Bronchial epithelial cell (primary cell): ENCODE measurements around the gene HRH3. TPM values are rescaled to one million over a fixed set of nuclear protein-coding genes. Genes with fewer than 3 reads are reported as not detected.

Source experiments
- DNase-seq: peaks from one replicate; pipeline ENCODE4 v3.0.0-alpha.2; 2010; ENCODE audit warnings: low read depth
- FAIRE-seq: peaks from 2 replicates; lab custom pipeline; 2011; peaks lifted over from hg19 to GRCh38; lab: Jason Lieb, UNC
- H3K27me3 ChIP-seq: 2 replicates; pipeline ENCODE4 v1.5.1; 2011; ENCODE audit warnings: low read length; ENCODE audit not compliant: control insufficient read depth, insufficient read depth
- H3K36me3 ChIP-seq: 2 replicates; pipeline ENCODE4 v1.5.1; 2011; ENCODE audit warnings: low read length; ENCODE audit not compliant: control insufficient read depth, insufficient read depth
- H3K4me3 ChIP-seq: 2 replicates; pipeline ENCODE4 v1.5.1; 2011; ENCODE audit warnings: mild to moderate bottlenecking, low read depth, low read length, control low read depth
- CTCF ChIP-seq: IDR thresholded peaks from 2 replicates; pipeline ENCODE4 v1.5.1; 2011; ENCODE audit warnings: mild to moderate bottlenecking, moderate library complexity, low read length, control low read depth, inconsistent platforms; ENCODE audit not compliant: insufficient read depth, severe bottlenecking
- total RNA-seq: library from RNA; depleted of rRNA; stranded (reverse); fragments of >200 nt; gene quantifications from 2 replicates; pipeline ENCODE4 v1.2.1, GENCODE V29; 2014

HRH3 gene
- total RNA-seq, 1 donor from 2014 or later, result not detected

DNA sequence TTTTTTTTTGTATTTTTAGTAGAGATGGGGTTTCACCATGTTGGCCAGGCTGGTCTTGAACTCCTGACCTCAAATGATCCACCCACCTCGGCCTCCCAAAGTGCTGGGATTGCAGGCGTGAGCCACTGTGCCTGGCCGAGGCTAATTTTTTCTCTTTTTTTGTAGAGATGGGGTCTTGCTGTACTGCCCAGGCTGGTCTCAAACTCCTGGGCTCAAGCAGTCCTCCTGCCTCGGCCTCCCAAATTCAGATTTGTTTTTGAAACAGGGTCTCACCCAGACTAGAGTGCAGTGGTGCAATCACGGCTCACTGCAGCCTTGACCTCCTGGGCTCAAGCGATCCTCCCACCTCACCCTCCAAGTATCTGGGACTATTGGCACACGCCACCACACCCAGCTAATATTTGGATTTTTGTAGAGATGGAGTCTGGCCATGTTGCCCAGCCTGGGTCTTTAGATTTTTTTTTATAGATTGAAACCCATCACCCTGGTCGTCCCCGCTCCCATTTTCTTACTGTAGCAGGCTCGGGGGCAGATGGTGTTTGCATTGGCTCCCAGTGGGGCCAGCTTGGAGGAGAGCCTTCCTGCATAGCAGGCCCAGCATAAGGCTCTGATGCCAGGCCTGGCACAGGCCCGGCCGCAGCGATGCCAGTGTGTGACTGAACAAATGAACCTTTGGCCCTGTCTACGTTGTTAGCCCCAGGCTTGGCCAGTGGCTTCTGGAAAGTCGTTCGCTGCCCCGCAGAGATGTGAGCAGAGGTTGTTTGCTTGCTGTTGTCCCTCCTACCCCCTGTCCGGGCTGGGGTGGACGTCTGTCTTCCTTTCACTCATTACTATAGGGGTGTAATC lies 41.5 kb downstream of the HRH3 start:
- TF ChIP-seq CTCF, result no peak
- no peaks in the 10 kb centered on the region for H3K27me3 ChIP-seq
- FAIRE-seq (no peak), DNase-seq (no peak)
- peaks cover 11% of the 10 kb centered on the region for H3K36me3 ChIP-seq
- H3K4me3 ChIP-seq, result no peak overlapping the region

GRCh38 chr20:62177307-62177706 lies 42.8 kb downstream of the HRH3 start:
- no peak overlapping the region for H3K4me3 ChIP-seq

GRCh38 chr20:62176866-62177265 lies 43.2 kb downstream of the HRH3 start:
- DNase-seq (no peak), FAIRE-seq (no peak)
- TF ChIP-seq CTCF, result no peak
- H3K36me3 ChIP-seq, result peaks cover 13% of the 10 kb centered on the region
- H3K27me3 ChIP-seq, result no peaks in the 10 kb centered on the region
- H3K4me3 ChIP-seq, result no peak overlapping the region

More at GRCh38 chr20:62177307-62177706, 42.8 kb downstream of the HRH3 start:
- TF ChIP-seq CTCF, result no peak
- FAIRE-seq (no peak), DNase-seq (no peak)
- Histone ChIP-seq H3K27me3 (no peaks in the 10 kb centered on the region), H3K36me3 (peaks cover 13% of the 10 kb centered on the region)

DNA sequence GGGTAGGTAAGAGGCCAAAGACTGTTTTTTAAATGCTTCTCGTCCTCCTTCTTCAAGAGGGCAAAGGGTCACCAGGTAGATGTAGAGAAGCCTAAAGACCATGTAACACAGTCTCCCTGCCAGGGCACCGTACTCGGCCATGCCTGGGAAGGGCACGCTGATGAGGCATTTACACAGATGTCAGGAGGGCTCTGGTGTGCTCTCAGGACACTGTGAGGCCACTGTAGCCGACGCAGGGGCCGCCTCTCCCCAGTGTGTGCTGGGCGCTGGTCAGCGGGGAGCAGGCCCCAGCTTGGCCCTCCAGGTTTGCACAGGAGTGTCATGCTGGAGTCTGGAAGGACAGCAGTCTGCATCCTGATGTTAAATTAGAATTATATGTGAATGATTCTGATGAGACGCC lies 44.4 kb downstream of the HRH3 start:
- no peak for TF ChIP-seq CTCF
- no peak for FAIRE-seq
- peaks cover 13% of the 10 kb centered on the region for H3K36me3 ChIP-seq
- no peak overlapping the region for H3K4me3 ChIP-seq
- H3K27me3 ChIP-seq, result no peaks in the 10 kb centered on the region
- no peak for DNase-seq

GRCh38 chr20:62174870-62175624 lies 45.0 kb downstream of the HRH3 start:
- no peak for TF ChIP-seq CTCF
- H3K36me3 ChIP-seq, result peaks cover 13% of the 10 kb centered on the region
- FAIRE-seq, result no peak

More at GRCh38 chr20:62174870-62175624, 45.0 kb downstream of the HRH3 start:
- no peak for DNase-seq
- Histone ChIP-seq H3K27me3 (no peaks in the 10 kb centered on the region), H3K4me3 (no peak overlapping the region)
